ENCODE results near the gene RNF130. TPM values are rescaled to one million over a fixed set of nuclear protein-coding genes. Genes with fewer than 3 reads are reported as not detected.

RNF130 gene
- total RNA-seq, 1 donor from 2014 or later: 29.8 TPM

DNA sequence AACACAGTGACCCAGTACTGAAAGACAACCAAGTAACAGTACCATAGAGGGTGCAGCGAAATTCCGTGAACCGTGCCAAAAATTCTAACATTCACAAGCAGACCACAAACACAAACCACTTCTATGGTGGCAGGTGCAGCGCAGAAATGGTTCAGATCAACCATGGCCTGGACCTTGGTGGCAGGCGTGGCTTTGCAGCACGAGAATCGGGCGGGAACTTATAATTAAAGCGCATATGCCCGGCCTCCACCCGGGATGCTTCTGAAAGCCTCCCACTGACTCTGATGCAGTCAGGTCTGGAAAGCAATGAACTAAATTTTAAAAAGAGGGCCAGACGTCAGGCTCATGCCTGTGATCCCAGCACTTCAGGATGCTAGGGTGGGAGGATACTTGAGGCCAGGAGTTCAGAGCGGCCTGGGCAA is 95.8 kb downstream of the RNF130 start:
- Mint-ChIP-seq H3K27ac (ENCODE audit: unreplicated experiment) (no peak overlapping the region), H3K4me1 (ENCODE audit: low read depth, unreplicated experiment) (no peaks in the 10 kb centered on the region), H3K36me3 (ENCODE audit: low read depth, unreplicated experiment) (peaks cover 31% of the 10 kb centered on the region), H3K4me3 (ENCODE audit: unreplicated experiment) (no peak overlapping the region), H3K27me3 (ENCODE audit: low read depth, unreplicated experiment) (no peaks in the 10 kb centered on the region), H3K9me3 (ENCODE audit: unreplicated experiment) (no peaks in the 10 kb centered on the region)
- no peak for FAIRE-seq
- Histone ChIP-seq H4K20me1 (ENCODE audit: insufficient read depth, low read length) (no peaks in the 10 kb centered on the region), H3K9ac (ENCODE audit: low read length) (no peak overlapping the region), H3K27ac (ENCODE audit: low read depth, low read length) (no peak overlapping the region), H3K4me2 (ENCODE audit: low read length) (no peak overlapping the region), H3K4me1 (ENCODE audit: insufficient read depth, low read length) (no peaks in the 10 kb centered on the region), H3K79me2 (ENCODE audit: insufficient read depth, low read length) (no peaks in the 10 kb centered on the region), H3K4me3 (ENCODE audit: insufficient read depth, low read depth, low read length) (no peak overlapping the region), H2AFZ (ENCODE audit: low read depth, low read length) (no peak overlapping the region), H3K9me3 (ENCODE audit: insufficient read depth, low read depth, low read length) (no peaks in the 10 kb centered on the region), H3K27me3 (ENCODE audit: insufficient read depth, low read length) (no peaks in the 10 kb centered on the region), H3K36me3 (ENCODE audit: insufficient read depth, low read length) (no peaks in the 10 kb centered on the region)
- no peak for DNase-seq (ENCODE audit: low read depth)
- TF ChIP-seq EZH2 (IDR thresholded peaks at IDR 0.05; ENCODE audit: insufficient read depth, low read length): no peak
- TF ChIP-seq, protein P1, sequence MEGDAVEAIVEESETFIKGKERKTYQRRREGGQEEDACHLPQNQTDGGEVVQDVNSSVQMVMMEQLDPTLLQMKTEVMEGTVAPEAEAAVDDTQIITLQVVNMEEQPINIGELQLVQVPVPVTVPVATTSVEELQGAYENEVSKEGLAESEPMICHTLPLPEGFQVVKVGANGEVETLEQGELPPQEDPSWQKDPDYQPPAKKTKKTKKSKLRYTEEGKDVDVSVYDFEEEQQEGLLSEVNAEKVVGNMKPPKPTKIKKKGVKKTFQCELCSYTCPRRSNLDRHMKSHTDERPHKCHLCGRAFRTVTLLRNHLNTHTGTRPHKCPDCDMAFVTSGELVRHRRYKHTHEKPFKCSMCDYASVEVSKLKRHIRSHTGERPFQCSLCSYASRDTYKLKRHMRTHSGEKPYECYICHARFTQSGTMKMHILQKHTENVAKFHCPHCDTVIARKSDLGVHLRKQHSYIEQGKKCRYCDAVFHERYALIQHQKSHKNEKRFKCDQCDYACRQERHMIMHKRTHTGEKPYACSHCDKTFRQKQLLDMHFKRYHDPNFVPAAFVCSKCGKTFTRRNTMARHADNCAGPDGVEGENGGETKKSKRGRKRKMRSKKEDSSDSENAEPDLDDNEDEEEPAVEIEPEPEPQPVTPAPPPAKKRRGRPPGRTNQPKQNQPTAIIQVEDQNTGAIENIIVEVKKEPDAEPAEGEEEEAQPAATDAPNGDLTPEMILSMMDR (IDR thresholded peaks at IDR 0.05; ENCODE audit: insufficient read depth, low read depth, low read length): no peak

DNA sequence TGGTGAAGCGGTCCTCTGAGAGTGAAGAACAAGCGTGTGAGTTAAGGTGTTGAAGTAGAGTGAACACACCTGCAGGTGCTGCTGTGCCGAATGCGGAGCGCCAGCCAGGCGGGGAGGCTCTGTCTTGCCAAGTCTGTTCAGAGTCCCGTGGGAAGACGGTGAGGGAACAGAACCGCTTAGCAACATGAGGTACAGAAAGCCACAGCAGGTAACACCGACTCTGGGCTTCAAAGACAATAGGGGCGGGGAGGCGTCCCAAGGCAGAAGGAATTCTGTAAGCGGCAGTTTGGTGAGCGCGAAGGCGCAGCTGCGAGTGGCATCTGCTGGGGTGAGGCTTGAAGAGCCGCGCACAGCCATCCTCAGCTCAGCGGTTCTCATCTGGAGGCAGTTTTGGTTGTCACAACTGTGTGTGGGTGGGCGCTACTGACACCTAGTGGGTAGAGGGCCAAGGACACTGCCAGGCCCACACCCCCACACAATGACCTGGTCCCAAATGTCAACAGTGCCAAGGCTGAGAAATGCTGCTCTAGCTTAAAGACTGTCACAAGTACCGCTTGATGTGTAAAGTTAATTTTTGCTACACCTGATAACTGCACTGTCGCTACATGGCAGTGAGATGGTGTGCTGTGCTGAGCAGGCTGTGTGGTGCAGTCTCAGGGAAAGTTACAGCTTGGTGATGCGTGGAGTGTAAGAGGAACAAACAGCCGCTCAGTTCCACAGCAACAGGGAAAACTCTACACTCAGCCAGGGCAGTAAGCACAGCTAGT is 96.4 kb downstream of the RNF130 start:
- no peak overlapping the region for H3K27ac ChIP-seq (ENCODE audit: low read depth, low read length)
- H3K9ac ChIP-seq (ENCODE audit: low read length): no peak overlapping the region
- no peaks in the 10 kb centered on the region for H3K27me3 ChIP-seq (ENCODE audit: insufficient read depth, low read length)
- peaks cover 31% of the 10 kb centered on the region for H3K36me3 Mint-ChIP-seq (ENCODE audit: low read depth, unreplicated experiment)
- DNase-seq (ENCODE audit: low read depth): no peak
- no peak overlapping the region for H2AFZ ChIP-seq (ENCODE audit: low read depth, low read length)
- TF ChIP-seq, protein P1 (IDR thresholded peaks at IDR 0.05; ENCODE audit: insufficient read depth, low read depth, low read length): peak; percentile 27
- no peak for TF ChIP-seq EZH2 (IDR thresholded peaks at IDR 0.05; ENCODE audit: insufficient read depth, low read length)
- no peak overlapping the region for H3K4me3 Mint-ChIP-seq (ENCODE audit: unreplicated experiment)
- no peaks in the 10 kb centered on the region for H4K20me1 ChIP-seq (ENCODE audit: insufficient read depth, low read length)
- H3K27me3 Mint-ChIP-seq (ENCODE audit: low read depth, unreplicated experiment): no peaks in the 10 kb centered on the region
- no peak overlapping the region for H3K27ac Mint-ChIP-seq (ENCODE audit: unreplicated experiment)
- no peaks in the 10 kb centered on the region for H3K9me3 ChIP-seq (ENCODE audit: insufficient read depth, low read depth, low read length)
- H3K79me2 ChIP-seq (ENCODE audit: insufficient read depth, low read length): no peaks in the 10 kb centered on the region
- H3K4me1 ChIP-seq (ENCODE audit: insufficient read depth, low read length): no peaks in the 10 kb centered on the region
- FAIRE-seq: no peak
- H3K36me3 ChIP-seq (ENCODE audit: insufficient read depth, low read length): no peaks in the 10 kb centered on the region
- H3K9me3 Mint-ChIP-seq (ENCODE audit: unreplicated experiment): no peaks in the 10 kb centered on the region
- no peaks in the 10 kb centered on the region for H3K4me1 Mint-ChIP-seq (ENCODE audit: low read depth, unreplicated experiment)
- H3K4me3 ChIP-seq (ENCODE audit: insufficient read depth, low read depth, low read length): no peak overlapping the region
- H3K4me2 ChIP-seq (ENCODE audit: low read length): no peak overlapping the region

Measured in astrocyte (in vitro differentiated cells and primary cell).